Uterus (tissue), 4 donors: ENCODE results near the gene CCAR1. TPM values are rescaled to one million over a fixed set of nuclear protein-coding genes. Genes with fewer than 3 reads are reported as not detected.
"Not testable (repeated sequence)": the region's sequence is repeated elsewhere in the genome, so short reads cannot be mapped to it uniquely, and the experiment has no call there.

Experiments used
- DNase-seq, 2 donors: peaks; one replicate each; pipeline ENCODE4 v3.0.0-alpha.2; 2019 to 2020
- H3K27ac ChIP-seq, 2 donors: fragments of 200-600 bp; sonication (generic); 1 replicate in 1 of 2; 2 replicates in 1 of 2; pipeline ENCODE4 v1.5.1; 2016 to 2018
- H3K27me3 ChIP-seq, 2 donors: fragments of 200-600 bp; sonication (generic); one replicate each; pipeline ENCODE4 v1.5.1; 2018 to 2019; ENCODE audit warnings: control low read depth in 1 of 2
- H3K36me3 ChIP-seq, 2 donors: fragments of 200-600 bp; sonication (generic); one replicate each; pipeline ENCODE4 v1.5.1; 2019; ENCODE audit warnings: control low read depth in 1 of 2
- H3K4me1 ChIP-seq, 2 donors: fragments of 200-600 bp; sonication (generic); one replicate each; pipeline ENCODE4 v1.5.1; 2018 to 2019; ENCODE audit warnings: control low read depth in 1 of 2
- H3K4me3 ChIP-seq, 2 donors: fragments of 200-600 bp; sonication (generic); 1 replicate in 1 of 2; 2 replicates in 1 of 2; pipeline ENCODE4 v1.5.1; 2018 to 2019; ENCODE audit warnings: mild to moderate bottlenecking in 1 of 2
- H3K9me3 ChIP-seq, 2 donors: fragments of 200-600 bp; sonication (generic); one replicate each; pipeline ENCODE4 v1.5.1; 2019; ENCODE audit warnings: control low read depth in 1 of 2
- POLR2A ChIP-seq, 2 donors: fragments of 450-650 bp; IDR thresholded peaks; one replicate each; pipeline ENCODE4 v1.6.1; 2016; ENCODE audit warnings: antibody characterized with exemption in 2 of 2, mild to moderate bottlenecking in 1 of 2, moderate library complexity in 1 of 2
- intact Hi-C: fragments of 100-400 bp; cut with DNase I; formaldehyde crosslinking; loops from one replicate; pipeline ENCODE4 v1.15.1; 2023; ENCODE audit warnings: low total_unique reads
- total RNA-seq, 4 donors: library from RNA; depleted of rRNA in 3 of 4; stranded (reverse); fragments of >200 nt in 3 of 4; gene quantifications; one replicate each; pipeline versions ENCODE4 v1.1.0 to v1.2.4, GENCODE V29; 2014 to 2023
- TF ChIP-seq, protein P1 (sequence below), 4 experiments: fragments of 200-600 bp in 2 of 4; fragments of 450-650 bp in 2 of 4; sonication (generic) in 2 of 4; IDR thresholded peaks; one replicate each; pipeline ENCODE4 v1.5.1; 2016 to 2019; ENCODE audit warnings: antibody characterized with exemption in 4 of 4, mild to moderate bottlenecking in 2 of 4, moderate library complexity in 1 of 4
- donor health status: DM: yes; HTN: yes; CAD: no.

The CCAR1 gene
- total RNA-seq, 4 donors from 2014 or later: 31.0 to 75.6 (median 51.7) TPM

GRCh38 chr10:68804692-68805091 is 83.7 kb downstream of the CCAR1 start:
- Histone ChIP-seq H3K36me3 (no peaks in the 10 kb centered on the region), H3K27me3 (no peaks in the 10 kb centered on the region), H3K27ac (no peak overlapping the region), H3K4me1 (no peaks in the 10 kb centered on the region), H3K9me3 (no peaks in the 10 kb centered on the region), H3K4me3 (no peak overlapping the region)
- intact Hi-C loops: no loop called here
- no peak for DNase-seq
- TF ChIP-seq, protein P1, sequence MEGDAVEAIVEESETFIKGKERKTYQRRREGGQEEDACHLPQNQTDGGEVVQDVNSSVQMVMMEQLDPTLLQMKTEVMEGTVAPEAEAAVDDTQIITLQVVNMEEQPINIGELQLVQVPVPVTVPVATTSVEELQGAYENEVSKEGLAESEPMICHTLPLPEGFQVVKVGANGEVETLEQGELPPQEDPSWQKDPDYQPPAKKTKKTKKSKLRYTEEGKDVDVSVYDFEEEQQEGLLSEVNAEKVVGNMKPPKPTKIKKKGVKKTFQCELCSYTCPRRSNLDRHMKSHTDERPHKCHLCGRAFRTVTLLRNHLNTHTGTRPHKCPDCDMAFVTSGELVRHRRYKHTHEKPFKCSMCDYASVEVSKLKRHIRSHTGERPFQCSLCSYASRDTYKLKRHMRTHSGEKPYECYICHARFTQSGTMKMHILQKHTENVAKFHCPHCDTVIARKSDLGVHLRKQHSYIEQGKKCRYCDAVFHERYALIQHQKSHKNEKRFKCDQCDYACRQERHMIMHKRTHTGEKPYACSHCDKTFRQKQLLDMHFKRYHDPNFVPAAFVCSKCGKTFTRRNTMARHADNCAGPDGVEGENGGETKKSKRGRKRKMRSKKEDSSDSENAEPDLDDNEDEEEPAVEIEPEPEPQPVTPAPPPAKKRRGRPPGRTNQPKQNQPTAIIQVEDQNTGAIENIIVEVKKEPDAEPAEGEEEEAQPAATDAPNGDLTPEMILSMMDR (IDR thresholded peaks at IDR 0.05): no peak
- TF ChIP-seq POLR2A (IDR thresholded peaks at IDR 0.05): no peak

GRCh38 chr10:68810830-68811229 is 89.8 kb downstream of the CCAR1 start:
- H3K27ac ChIP-seq, intact Hi-C loops, H3K36me3 ChIP-seq, H3K27me3 ChIP-seq, H3K4me3 ChIP-seq, H3K9me3 ChIP-seq, H3K4me1 ChIP-seq, DNase-seq: not testable (repeated sequence)

- intact Hi-C loops: no loop called here
- H3K36me3 ChIP-seq: no peaks in the 10 kb centered on the region
- no peak overlapping the region for H3K4me3 ChIP-seq
- no peaks in the 10 kb centered on the region for H3K9me3 ChIP-seq
- H3K27me3 ChIP-seq: no peaks in the 10 kb centered on the region
- H3K4me1 ChIP-seq: no peaks in the 10 kb centered on the region
- H3K27ac ChIP-seq: no peak overlapping the region
- TF ChIP-seq POLR2A (IDR thresholded peaks at IDR 0.05): no peak
- TF ChIP-seq, protein P1 (IDR thresholded peaks at IDR 0.05): no peak
- no peak for DNase-seq
Observed at GRCh38 chr10:68811314-68812009, 90.4 kb downstream of the CCAR1 start.

GRCh38 chr10:68812420-68812819 is 91.4 kb downstream of the CCAR1 start:
- no peaks in the 10 kb centered on the region for H3K4me1 ChIP-seq
- H3K36me3 ChIP-seq: no peaks in the 10 kb centered on the region
- H3K9me3 ChIP-seq: no peaks in the 10 kb centered on the region
- no peaks in the 10 kb centered on the region for H3K27me3 ChIP-seq
- no peak for TF ChIP-seq POLR2A (IDR thresholded peaks at IDR 0.05)
- TF ChIP-seq, protein P1 (IDR thresholded peaks at IDR 0.05): no peak
- H3K27ac ChIP-seq: no peak overlapping the region
- no peak for DNase-seq
- intact Hi-C loops: no loop called here
- no peak overlapping the region for H3K4me3 ChIP-seq

- intact Hi-C loops: no loop called here
- no peaks in the 10 kb centered on the region for H3K36me3 ChIP-seq
- H3K9me3 ChIP-seq: no peaks in the 10 kb centered on the region
- no peaks in the 10 kb centered on the region for H3K27me3 ChIP-seq
- no peak overlapping the region for H3K4me3 ChIP-seq
- H3K4me1 ChIP-seq: no peaks in the 10 kb centered on the region
- DNase-seq: no peak
- TF ChIP-seq, protein P1 (IDR thresholded peaks at IDR 0.05): no peak
- no peak for TF ChIP-seq POLR2A (IDR thresholded peaks at IDR 0.05)
- no peak overlapping the region for H3K27ac ChIP-seq
Observed at GRCh38 chr10:68813559-68813958, 92.5 kb downstream of the CCAR1 start.
